Thyroid gland (tissue), 4 donors: ENCODE results near the gene NACC1.
"Not testable (repeated sequence)": the region's sequence is repeated elsewhere in the genome, so short reads cannot be mapped to it uniquely, and the experiment has no call there.

Source experiments
- POLR2A ChIP-seq, 2 donors: fragments of 450-650 bp; IDR thresholded peaks; one replicate each; pipeline ENCODE4 v1.6.1; 2017; ENCODE audit warnings: antibody characterized with exemption in 2 of 2, mild to moderate bottlenecking in 2 of 2, moderate library complexity in 1 of 2
- TF ChIP-seq, protein P1 (sequence below), 6 experiments: fragments of 200-600 bp in 3 of 6; fragments of 450-650 bp in 3 of 6; sonication (generic) in 3 of 6; IDR thresholded peaks; one replicate each; pipeline ENCODE4 v1.5.1; 2016 to 2019; ENCODE audit warnings: antibody characterized with exemption in 6 of 6, mild to moderate bottlenecking in 2 of 6, inconsistent platforms in 1 of 6, moderate library complexity in 1 of 6

DNA sequence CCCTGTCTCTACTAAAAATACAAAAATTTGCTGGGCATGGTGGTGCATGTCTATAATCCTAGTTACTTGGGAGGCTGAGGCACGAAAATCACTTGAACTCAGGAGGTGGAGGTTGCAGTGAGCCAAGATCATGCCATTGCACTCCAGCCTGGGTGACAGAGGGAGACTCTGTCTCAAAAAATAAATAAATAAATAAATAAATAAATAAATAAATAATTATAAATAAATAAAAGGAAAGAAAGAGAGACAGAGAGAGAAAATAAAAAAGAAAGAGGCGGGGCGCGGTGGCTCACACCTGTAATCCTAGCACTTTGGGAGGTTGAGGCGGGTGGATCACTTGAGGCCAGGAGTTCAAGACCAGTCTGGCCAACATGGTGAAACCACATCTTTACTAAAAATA, 59.5 kb downstream of the NACC1 start:
- TF ChIP-seq, protein P1, sequence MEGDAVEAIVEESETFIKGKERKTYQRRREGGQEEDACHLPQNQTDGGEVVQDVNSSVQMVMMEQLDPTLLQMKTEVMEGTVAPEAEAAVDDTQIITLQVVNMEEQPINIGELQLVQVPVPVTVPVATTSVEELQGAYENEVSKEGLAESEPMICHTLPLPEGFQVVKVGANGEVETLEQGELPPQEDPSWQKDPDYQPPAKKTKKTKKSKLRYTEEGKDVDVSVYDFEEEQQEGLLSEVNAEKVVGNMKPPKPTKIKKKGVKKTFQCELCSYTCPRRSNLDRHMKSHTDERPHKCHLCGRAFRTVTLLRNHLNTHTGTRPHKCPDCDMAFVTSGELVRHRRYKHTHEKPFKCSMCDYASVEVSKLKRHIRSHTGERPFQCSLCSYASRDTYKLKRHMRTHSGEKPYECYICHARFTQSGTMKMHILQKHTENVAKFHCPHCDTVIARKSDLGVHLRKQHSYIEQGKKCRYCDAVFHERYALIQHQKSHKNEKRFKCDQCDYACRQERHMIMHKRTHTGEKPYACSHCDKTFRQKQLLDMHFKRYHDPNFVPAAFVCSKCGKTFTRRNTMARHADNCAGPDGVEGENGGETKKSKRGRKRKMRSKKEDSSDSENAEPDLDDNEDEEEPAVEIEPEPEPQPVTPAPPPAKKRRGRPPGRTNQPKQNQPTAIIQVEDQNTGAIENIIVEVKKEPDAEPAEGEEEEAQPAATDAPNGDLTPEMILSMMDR (IDR thresholded peaks at IDR 0.05), result not testable (repeated sequence)
- not testable (repeated sequence) for TF ChIP-seq POLR2A (IDR thresholded peaks at IDR 0.05)
